Mesendoderm (in vitro differentiated cells): ENCODE measurements around the gene XPC.

Source experiments
- DNase-seq: peaks from one replicate; pipeline ENCODE4 v3.0.0; 2013
- H2AK5ac ChIP-seq: 2 replicates; pipeline ENCODE4 v1.6.1; 2013; ENCODE audit warnings: low read length, inconsistent platforms
- H2BK120ac ChIP-seq: 2 replicates; pipeline ENCODE4 v1.6.1; 2013; ENCODE audit warnings: low read depth, mild to moderate bottlenecking, low read length, moderate library complexity, mixed read lengths
- H2BK15ac ChIP-seq: replicated peaks from 2 replicates; pipeline ENCODE4 v1.6.1; 2013; ENCODE audit warnings: low read depth, mild to moderate bottlenecking, moderate library complexity
- H2BK5ac ChIP-seq: 2 replicates; pipeline ENCODE4 v1.6.1; 2013; ENCODE audit warnings: low read length, inconsistent platforms
- H3K18ac ChIP-seq: 2 replicates; pipeline ENCODE4 v1.6.1; 2013; ENCODE audit warnings: mild to moderate bottlenecking, low read length, mixed read lengths
- H3K23ac ChIP-seq: one replicate; pipeline ENCODE4 v1.6.1; 2013; ENCODE audit warnings: low read length
- H3K27ac ChIP-seq: 2 replicates; pipeline ENCODE4 v1.5.1; 2013; ENCODE audit warnings: low read depth, mild to moderate bottlenecking, inconsistent platforms, low read length, moderate library complexity
- H3K27me3 ChIP-seq: 2 replicates; pipeline ENCODE4 v1.6.1; 2013; ENCODE audit warnings: low read length, control low read depth, mild to moderate bottlenecking, inconsistent platforms; ENCODE audit not compliant: insufficient read depth, poor library complexity
- H3K36me3 ChIP-seq: 2 replicates; pipeline ENCODE4 v1.6.1; 2013; ENCODE audit warnings: low read length, inconsistent platforms; ENCODE audit not compliant: control insufficient read depth, insufficient read depth
- H3K4ac ChIP-seq: one replicate; pipeline ENCODE4 v1.6.1; 2013; ENCODE audit warnings: low read depth, mild to moderate bottlenecking, low read length, moderate library complexity
- H3K4me1 ChIP-seq: 2 replicates; pipeline ENCODE4 v1.6.1; 2013; ENCODE audit warnings: low read depth, low read length, inconsistent platforms; ENCODE audit not compliant: control insufficient read depth
- H3K4me2 ChIP-seq: 2 replicates; pipeline ENCODE4 v1.6.1; 2013; ENCODE audit warnings: low read length
- H3K4me3 ChIP-seq: 2 replicates; pipeline ENCODE4 v1.5.1; 2013; ENCODE audit warnings: mild to moderate bottlenecking, low read length
- H3K56ac ChIP-seq: one replicate; pipeline ENCODE4 v1.6.1; 2013; ENCODE audit warnings: low read length
- H3K79me1 ChIP-seq: 2 replicates; pipeline ENCODE4 v1.6.1; 2013; ENCODE audit warnings: low read length, inconsistent platforms
- H3K79me2 ChIP-seq: 2 replicates; pipeline ENCODE4 v1.6.1; 2013; ENCODE audit warnings: mild to moderate bottlenecking, low read length; ENCODE audit not compliant: control insufficient read depth, insufficient read depth
- H3K9ac ChIP-seq: 2 replicates; pipeline ENCODE4 v1.6.1; 2013; ENCODE audit warnings: low read length, inconsistent platforms
- H4K5ac ChIP-seq: one replicate; pipeline ENCODE4 v1.6.1; 2013; ENCODE audit warnings: low read length
- H4K8ac ChIP-seq: one replicate; pipeline ENCODE4 v1.6.1; 2013; ENCODE audit warnings: low read depth, mild to moderate bottlenecking, control low read depth, low read length, moderate library complexity
- WGBS: extraction: QIAGEN DNeasy Blood & Tissue Kit; methylation state at CpG from one replicate; pipeline ENCODE4 v1.1.7; 2013; ENCODE audit warnings: low lambda C conversion rate, missing lambda C conversion rate; ENCODE audit not compliant: insufficient coverage; ENCODE audit errors: extremely low coverage; 5-methylcytosine and 5-hydroxymethylcytosine counted together

XPC gene

GRCh38 chr3:14175383-14176037, 2.9 kb downstream of the XPC start:
- no peak overlapping the region for H3K4me2 ChIP-seq
- H3K27ac ChIP-seq, result no peak overlapping the region
- peaks cover 22% of the 10 kb centered on the region for H3K79me2 ChIP-seq
- H3K79me1 ChIP-seq, result peaks cover 18% of the 10 kb centered on the region
- no peak overlapping the region for H3K9ac ChIP-seq
- H3K23ac ChIP-seq, result no peak overlapping the region
- no CpG with 5 or more reads among the region's 3 CpGs for WGBS
- no peak overlapping the region for H3K18ac ChIP-seq
- H3K4me1 ChIP-seq, result peaks cover 5% of the 10 kb centered on the region
- H3K4me3 ChIP-seq, result no peak overlapping the region
- no peak overlapping the region for H2AK5ac ChIP-seq
- H3K56ac ChIP-seq, result no peak overlapping the region
- peaks cover 3% of the 10 kb centered on the region for H3K36me3 ChIP-seq
- no peak overlapping the region for H2BK15ac ChIP-seq
- DNase-seq, result no peak
- no peaks in the 10 kb centered on the region for H3K27me3 ChIP-seq
- H4K8ac ChIP-seq, result no peak overlapping the region
- no peak overlapping the region for H4K5ac ChIP-seq
- H2BK5ac ChIP-seq, result no peak overlapping the region
- no peak overlapping the region for H3K4ac ChIP-seq
- H2BK120ac ChIP-seq, result no peak overlapping the region

GRCh38 chr3:14174483-14174882, 3.9 kb downstream of the XPC start:
- H3K4ac ChIP-seq, result no peak overlapping the region
- no peak overlapping the region for H2BK5ac ChIP-seq
- peaks cover 5% of the 10 kb centered on the region for H3K4me1 ChIP-seq
- no CpG with 5 or more reads among the region's 2 CpGs for WGBS
- H3K27me3 ChIP-seq, result no peaks in the 10 kb centered on the region
- H4K5ac ChIP-seq, result no peak overlapping the region
- no peak overlapping the region for H3K27ac ChIP-seq
- no peak overlapping the region for H2BK120ac ChIP-seq
- DNase-seq, result no peak
- H2AK5ac ChIP-seq, result no peak overlapping the region
- no peak overlapping the region for H3K9ac ChIP-seq
- no peak overlapping the region for H2BK15ac ChIP-seq
- peaks cover 3% of the 10 kb centered on the region for H3K36me3 ChIP-seq
- no peak overlapping the region for H3K56ac ChIP-seq
- H3K4me2 ChIP-seq, result no peak overlapping the region
- H3K4me3 ChIP-seq, result no peak overlapping the region
- H3K79me2 ChIP-seq, result peaks cover 17% of the 10 kb centered on the region
- no peak overlapping the region for H4K8ac ChIP-seq
- peaks cover 18% of the 10 kb centered on the region for H3K79me1 ChIP-seq
- H3K18ac ChIP-seq, result no peak overlapping the region
- no peak overlapping the region for H3K23ac ChIP-seq

DNA sequence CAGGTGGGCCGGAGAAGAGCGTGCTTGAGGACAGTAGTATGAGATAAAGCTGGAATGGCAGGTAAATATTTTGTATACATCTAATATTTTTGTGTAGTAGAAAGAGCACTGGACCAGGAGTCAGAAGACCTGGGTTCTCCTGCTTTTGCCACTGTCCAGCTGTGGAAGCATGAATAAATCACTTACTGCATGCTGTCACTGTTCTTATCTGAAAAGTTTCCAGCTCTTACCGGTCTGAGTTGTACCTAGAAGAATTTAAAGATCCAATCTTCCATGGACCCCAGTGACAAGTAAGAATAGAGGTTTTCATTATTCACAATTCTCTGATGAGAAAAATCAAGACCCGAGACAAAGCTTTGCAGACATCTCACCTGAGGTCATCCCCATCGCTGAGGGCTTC, 5.9 kb downstream of the XPC start:
- Histone ChIP-seq H4K8ac (no peak overlapping the region), H3K56ac (no peak overlapping the region), H2BK15ac (no peak overlapping the region), H3K23ac (no peak overlapping the region), H4K5ac (no peak overlapping the region), H3K9ac (no peak overlapping the region), H2BK120ac (no peak overlapping the region), H2AK5ac (no peak overlapping the region), H3K4me1 (peaks cover 2% of the 10 kb centered on the region), H3K27me3 (no peaks in the 10 kb centered on the region), H3K79me2 (peaks cover 6% of the 10 kb centered on the region), H3K4me2 (no peak overlapping the region), H2BK5ac (no peak overlapping the region), H3K18ac (no peak overlapping the region), H3K79me1 (peaks cover 8% of the 10 kb centered on the region), H3K36me3 (peaks cover 7% of the 10 kb centered on the region), H3K4me3 (no peak overlapping the region), H3K27ac (no peak overlapping the region), H3K4ac (no peak overlapping the region)
- WGBS, result no CpG with 5 or more reads among the region's 5 CpGs
- DNase-seq, result no peak

DNA sequence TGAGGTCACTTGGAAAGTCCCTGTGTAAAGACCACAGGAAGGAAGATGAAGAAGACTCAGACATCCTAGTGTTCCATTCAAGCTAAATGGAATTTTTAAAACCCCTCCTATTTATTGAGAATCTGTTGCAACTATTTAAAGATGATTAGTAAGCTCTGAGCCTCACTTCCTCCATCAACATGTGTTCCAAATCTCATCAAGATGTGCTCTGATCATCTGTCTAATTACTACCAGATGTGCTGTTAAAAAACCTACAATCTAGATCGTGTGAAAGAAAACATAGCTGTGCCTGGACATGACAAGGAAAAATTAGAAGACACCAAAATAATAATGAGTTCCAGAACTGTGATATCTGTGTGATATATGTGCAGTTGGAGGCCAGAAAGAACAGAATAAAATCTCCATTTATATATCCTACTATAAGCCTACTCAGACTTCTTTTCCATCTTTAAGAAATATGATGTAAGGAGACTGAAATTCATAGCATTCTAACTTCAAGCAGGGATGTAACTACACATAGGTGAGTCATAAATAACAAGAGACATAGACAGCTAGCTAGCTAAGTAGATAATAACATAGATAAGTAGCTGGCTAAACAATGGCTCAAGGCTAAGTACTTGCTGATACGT, 7.8 kb downstream of the XPC start:
- H3K18ac ChIP-seq, result no peak overlapping the region
- no peak overlapping the region for H3K9ac ChIP-seq
- H2BK120ac ChIP-seq, result no peak overlapping the region
- peaks cover 3% of the 10 kb centered on the region for H3K79me2 ChIP-seq
- H2BK5ac ChIP-seq, result no peak overlapping the region
- no peak overlapping the region for H3K27ac ChIP-seq
- no CpG with 5 or more reads among the region's 2 CpGs for WGBS
- H3K27me3 ChIP-seq, result no peaks in the 10 kb centered on the region
- H4K5ac ChIP-seq, result no peak overlapping the region
- H3K36me3 ChIP-seq, result peaks cover 9% of the 10 kb centered on the region
- no peak overlapping the region for H2AK5ac ChIP-seq
- H3K79me1 ChIP-seq, result peaks cover 3% of the 10 kb centered on the region
- H3K4ac ChIP-seq, result no peak overlapping the region
- no peak for DNase-seq
- no peak overlapping the region for H3K23ac ChIP-seq
- no peak overlapping the region for H2BK15ac ChIP-seq
- no peak overlapping the region for H3K4me3 ChIP-seq
- H3K4me2 ChIP-seq, result no peak overlapping the region
- no peaks in the 10 kb centered on the region for H3K4me1 ChIP-seq
- H3K56ac ChIP-seq, result no peak overlapping the region
- no peak overlapping the region for H4K8ac ChIP-seq

DNA sequence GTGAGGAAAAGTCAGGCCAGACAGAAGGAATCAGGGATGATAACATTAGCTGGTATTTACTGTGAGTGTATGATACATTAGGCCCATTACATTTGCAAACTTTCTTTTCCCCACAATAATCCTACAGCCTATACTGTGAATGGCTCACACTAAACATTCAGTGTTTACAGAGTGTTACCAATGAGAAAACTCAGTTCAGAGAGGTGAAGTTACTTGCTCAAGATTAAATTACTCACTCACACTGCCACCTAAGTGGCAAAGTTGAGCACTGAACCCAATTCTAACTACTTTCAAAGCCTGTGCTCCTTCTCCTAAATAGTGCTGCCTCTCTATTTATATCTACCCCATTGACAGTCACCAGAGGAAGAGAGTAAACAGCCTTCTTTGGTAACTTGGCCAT, 8.5 kb downstream of the XPC start:
- Histone ChIP-seq H3K4me3 (no peak overlapping the region), H2BK120ac (no peak overlapping the region), H3K56ac (no peak overlapping the region), H2BK5ac (no peak overlapping the region), H3K4me1 (no peaks in the 10 kb centered on the region), H3K27me3 (no peaks in the 10 kb centered on the region), H2BK15ac (no peak overlapping the region), H3K23ac (no peak overlapping the region), H3K4ac (no peak overlapping the region), H3K18ac (no peak overlapping the region), H3K79me2 (peaks cover 1% of the 10 kb centered on the region), H4K5ac (no peak overlapping the region), H2AK5ac (no peak overlapping the region), H4K8ac (no peak overlapping the region), H3K27ac (no peak overlapping the region), H3K79me1 (no peaks in the 10 kb centered on the region), H3K36me3 (peaks cover 12% of the 10 kb centered on the region), H3K9ac (no peak overlapping the region), H3K4me2 (no peak overlapping the region)
- DNase-seq, result no peak

DNA sequence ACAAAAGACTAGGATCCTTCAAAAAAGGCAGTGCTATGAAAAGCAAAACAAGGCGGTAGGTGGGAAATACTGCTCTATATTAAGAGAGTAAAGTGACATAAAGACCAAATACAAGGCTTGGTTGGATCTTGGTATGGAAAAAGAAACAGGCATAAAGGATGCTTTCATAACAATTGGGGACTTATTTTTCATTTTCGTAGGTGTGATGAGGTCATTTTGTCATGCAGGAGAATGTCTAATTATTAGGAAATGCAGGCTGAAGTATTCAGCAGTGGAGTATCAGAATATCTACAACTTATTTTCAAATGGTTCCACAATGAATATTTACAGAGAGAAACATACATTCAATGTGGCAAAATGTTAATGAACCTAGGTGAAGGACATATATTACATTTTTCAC, 9.0 kb downstream of the XPC start:
- no peak overlapping the region for H2BK5ac ChIP-seq
- no peak overlapping the region for H2AK5ac ChIP-seq
- no peak overlapping the region for H3K18ac ChIP-seq
- no peak overlapping the region for H3K23ac ChIP-seq
- H3K9ac ChIP-seq, result no peak overlapping the region
- no peaks in the 10 kb centered on the region for H3K79me1 ChIP-seq
- H3K56ac ChIP-seq, result no peak overlapping the region
- peaks cover 15% of the 10 kb centered on the region for H3K36me3 ChIP-seq
- no peak overlapping the region for H3K4me2 ChIP-seq
- H3K4ac ChIP-seq, result no peak overlapping the region
- H3K27ac ChIP-seq, result no peak overlapping the region
- H3K79me2 ChIP-seq, result no peaks in the 10 kb centered on the region
- WGBS, result no CpG with 5 or more reads among the region's 2 CpGs
- no peak for DNase-seq
- H3K27me3 ChIP-seq, result no peaks in the 10 kb centered on the region
- no peak overlapping the region for H3K4me3 ChIP-seq
- no peak overlapping the region for H4K8ac ChIP-seq
- H3K4me1 ChIP-seq, result no peaks in the 10 kb centered on the region
- no peak overlapping the region for H2BK120ac ChIP-seq
- no peak overlapping the region for H4K5ac ChIP-seq
- H2BK15ac ChIP-seq, result no peak overlapping the region
